Keratinocyte (primary cell): Measurements from ENCODE around the gene LGALS7B.

Experiments
- CTCF ChIP-seq, 3 experiments: IDR thresholded peaks in 1 of 3; conservative IDR thresholded peaks in 1 of 3; optimal IDR thresholded peaks in 1 of 3; 2 replicates in 2 of 3; 3 replicates in 1 of 3; pipeline versions ENCODE3 to v1.5.1; 2011; ENCODE audit warnings: low read length in 3 of 3, mild to moderate bottlenecking in 3 of 3, moderate library complexity in 2 of 3, control low read depth in 1 of 3, inconsistent platforms in 1 of 3; ENCODE audit not compliant: insufficient read depth in 2 of 3; ENCODE audit errors: extremely low read depth in 1 of 3
- EZH2 ChIP-seq: IDR thresholded peaks from one replicate; pipeline ENCODE4 v1.6.1; 2012; ENCODE audit warnings: inconsistent platforms, mild to moderate bottlenecking, low read length, moderate library complexity

- no peak for TF ChIP-seq EZH2
- TF ChIP-seq CTCF (optimal IDR thresholded peaks at IDR 0.05 in 1 of 3, IDR thresholded peaks at IDR 0.05 in 1 of 3, conservative IDR thresholded peaks at IDR 0.05 in 1 of 3; ENCODE audit: extremely low read depth in 1 of 3, insufficient read depth in 2 of 3, low read length in 3 of 3): no peak
Observed at GRCh38 chr19:38817081-38817480, 28.1 kb downstream of the LGALS7B start.
